Gastroesophageal sphincter (tissue), 3 donors: Measurements from ENCODE around the gene SLC25A34.

ENCODE experiments used
- CTCF ChIP-seq, 4 experiments: fragments of 200-600 bp in 2 of 4; fragments of 450-650 bp in 2 of 4; sonication (generic) in 1 of 4; IDR thresholded peaks; one replicate each; pipeline ENCODE4 v1.5.1; 2017 to 2019; ENCODE audit warnings: antibody characterized with exemption in 4 of 4, mild to moderate bottlenecking in 2 of 4, moderate library complexity in 2 of 4
- POLR2A ChIP-seq, 2 donors: fragments of 450-650 bp; IDR thresholded peaks; one replicate each; pipeline ENCODE4 v1.6.1; 2017; ENCODE audit warnings: antibody characterized with exemption in 2 of 2, mild to moderate bottlenecking in 2 of 2, moderate library complexity in 1 of 2

DNA sequence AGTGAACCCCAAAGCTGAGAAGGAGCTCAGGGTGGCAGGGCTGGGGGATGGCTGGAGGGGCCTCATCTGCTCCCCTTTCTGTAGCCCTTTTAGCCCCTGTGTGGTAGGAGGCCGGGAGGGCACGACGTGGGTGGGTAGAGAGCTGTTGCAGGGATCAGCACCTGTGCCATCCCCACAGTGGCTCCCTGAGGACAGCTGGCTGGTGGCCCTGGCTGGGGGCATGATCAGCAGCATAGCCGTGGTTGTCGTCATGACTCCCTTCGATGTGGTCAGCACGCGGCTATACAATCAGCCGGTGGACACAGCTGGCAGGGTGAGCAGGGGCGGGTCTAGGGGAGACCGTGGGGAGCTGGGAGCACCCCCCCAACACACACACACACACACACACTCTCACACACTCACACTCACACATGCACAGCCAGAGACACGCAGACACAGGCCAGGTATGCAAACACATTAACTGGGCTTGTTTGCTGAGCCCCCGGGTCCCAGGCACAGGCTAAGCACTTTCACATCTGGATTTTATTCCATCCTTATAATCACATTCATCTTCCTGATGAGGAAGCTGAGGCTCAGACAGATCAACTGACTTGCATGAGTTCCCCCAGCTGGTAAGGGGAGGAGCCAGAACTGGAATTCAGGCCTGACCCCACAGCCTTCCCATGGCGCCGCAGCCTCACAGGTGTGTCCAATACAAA, 2.5 kb downstream of the SLC25A34 start:
- TF ChIP-seq POLR2A (IDR thresholded peaks at IDR 0.05) (no peak), CTCF (IDR thresholded peaks at IDR 0.05) (no peak)
